VCaP (cell line): Measurements from ENCODE around the gene CASQ2.

Experiments used
- H3K27ac ChIP-seq: fragments of 450-650 bp; 2 replicates; pipeline ENCODE4 v1.5.1; 2017
- TF ChIP-seq, protein P1 (sequence below): fragments of 450-650 bp; conservative IDR thresholded peaks from 2 replicates; pipeline ENCODE4 v1.5.1; 2017; ENCODE audit warnings: mild to moderate bottlenecking, moderate library complexity

CASQ2 gene

DNA sequence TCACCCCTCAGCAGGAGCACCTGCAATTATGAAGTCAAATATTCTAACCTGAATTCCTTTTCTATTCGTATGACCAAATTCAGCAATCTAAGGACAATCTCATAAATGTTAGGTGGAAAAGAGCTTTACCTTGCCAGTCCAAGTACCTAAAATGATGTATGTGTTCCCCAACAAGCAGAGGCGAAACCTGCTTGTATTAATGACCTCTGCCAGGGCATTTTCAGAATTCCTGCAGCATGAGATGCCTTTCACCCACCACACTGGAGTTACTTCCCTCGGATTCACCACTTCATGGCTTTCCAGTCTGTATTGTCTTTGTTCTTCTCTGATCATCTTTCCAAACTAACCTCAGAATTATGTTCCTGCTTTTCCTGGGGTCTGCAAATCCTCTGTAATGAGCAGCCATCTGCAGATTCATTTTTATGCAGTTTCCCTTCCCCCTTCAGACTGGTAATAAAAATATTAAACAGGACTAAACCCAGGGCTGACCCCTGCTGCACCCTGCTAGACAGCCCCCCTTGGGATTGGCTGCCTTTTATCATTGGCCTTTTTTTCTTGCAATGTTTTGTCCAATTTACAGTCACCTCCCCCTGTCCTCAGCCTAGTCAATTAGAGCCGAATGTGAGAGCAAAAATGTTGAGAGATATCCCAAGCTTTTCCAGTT is 26.6 kb upstream of the CASQ2 start:
- TF ChIP-seq, protein P1, sequence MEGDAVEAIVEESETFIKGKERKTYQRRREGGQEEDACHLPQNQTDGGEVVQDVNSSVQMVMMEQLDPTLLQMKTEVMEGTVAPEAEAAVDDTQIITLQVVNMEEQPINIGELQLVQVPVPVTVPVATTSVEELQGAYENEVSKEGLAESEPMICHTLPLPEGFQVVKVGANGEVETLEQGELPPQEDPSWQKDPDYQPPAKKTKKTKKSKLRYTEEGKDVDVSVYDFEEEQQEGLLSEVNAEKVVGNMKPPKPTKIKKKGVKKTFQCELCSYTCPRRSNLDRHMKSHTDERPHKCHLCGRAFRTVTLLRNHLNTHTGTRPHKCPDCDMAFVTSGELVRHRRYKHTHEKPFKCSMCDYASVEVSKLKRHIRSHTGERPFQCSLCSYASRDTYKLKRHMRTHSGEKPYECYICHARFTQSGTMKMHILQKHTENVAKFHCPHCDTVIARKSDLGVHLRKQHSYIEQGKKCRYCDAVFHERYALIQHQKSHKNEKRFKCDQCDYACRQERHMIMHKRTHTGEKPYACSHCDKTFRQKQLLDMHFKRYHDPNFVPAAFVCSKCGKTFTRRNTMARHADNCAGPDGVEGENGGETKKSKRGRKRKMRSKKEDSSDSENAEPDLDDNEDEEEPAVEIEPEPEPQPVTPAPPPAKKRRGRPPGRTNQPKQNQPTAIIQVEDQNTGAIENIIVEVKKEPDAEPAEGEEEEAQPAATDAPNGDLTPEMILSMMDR: no peak
- H3K27ac ChIP-seq: no peak overlapping the region

DNA sequence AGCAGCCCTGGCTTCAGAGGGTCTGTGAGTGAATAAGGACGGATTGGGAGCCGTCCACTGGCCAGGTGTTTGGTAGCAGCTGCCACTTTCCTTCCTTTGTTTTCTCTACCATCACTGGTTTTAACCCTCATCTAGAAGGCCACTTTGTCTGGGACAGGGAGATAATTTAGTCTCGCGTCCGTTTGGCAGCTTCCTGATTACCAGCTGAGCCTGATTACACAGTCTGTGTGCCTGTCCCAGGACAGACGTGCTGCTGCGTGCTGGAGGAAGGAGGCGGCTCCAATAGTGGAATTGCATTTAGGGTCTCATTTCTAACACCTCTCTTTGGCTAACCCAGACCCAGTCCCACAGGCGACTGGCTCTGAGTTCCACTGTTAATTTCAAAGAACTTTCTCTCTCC is 24.6 kb upstream of the CASQ2 start:
- H3K27ac ChIP-seq: no peak overlapping the region
- TF ChIP-seq, protein P1: no peak

DNA sequence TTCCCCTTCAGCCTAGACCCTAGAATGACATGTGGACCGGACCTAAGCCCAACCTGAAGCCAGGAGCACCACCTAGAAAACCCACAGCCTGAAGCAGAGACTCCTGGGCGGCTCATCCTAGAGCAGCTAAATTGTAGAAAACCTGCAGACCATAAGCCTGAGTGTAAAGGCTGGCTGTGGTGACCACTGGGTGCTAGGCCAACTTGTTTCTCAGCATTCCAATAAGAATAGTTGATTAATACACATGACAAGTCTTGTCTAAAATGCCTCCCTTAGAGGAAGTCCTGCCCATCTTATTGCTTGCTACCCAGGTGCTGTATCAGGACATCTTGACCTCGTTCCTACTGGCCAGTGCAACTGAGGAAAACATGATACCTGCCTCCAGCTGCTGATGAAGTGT is 23.3 kb upstream of the CASQ2 start:
- no peak overlapping the region for H3K27ac ChIP-seq
- TF ChIP-seq, protein P1: no peak

DNA sequence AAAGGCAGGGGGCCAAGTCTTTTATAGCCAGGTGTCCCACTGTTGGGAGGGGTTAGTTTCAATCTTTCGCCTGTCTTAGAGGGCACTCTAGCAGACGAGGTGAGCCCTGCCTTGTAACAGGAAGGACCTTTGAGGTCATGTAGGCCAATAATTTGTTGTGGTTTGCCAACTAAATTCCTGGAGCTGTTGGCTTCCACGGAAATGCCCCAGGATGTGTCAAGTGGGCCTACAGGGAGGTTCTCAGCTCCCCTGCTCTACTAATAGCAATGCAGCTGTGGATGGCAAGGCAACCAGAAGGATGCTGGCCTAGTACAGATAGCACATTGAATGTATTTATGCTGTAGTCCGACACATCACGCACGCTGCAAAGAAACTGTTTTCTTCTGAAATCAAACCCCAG is 22.3 kb upstream of the CASQ2 start:
- no peak overlapping the region for H3K27ac ChIP-seq
- TF ChIP-seq, protein P1: no peak

DNA sequence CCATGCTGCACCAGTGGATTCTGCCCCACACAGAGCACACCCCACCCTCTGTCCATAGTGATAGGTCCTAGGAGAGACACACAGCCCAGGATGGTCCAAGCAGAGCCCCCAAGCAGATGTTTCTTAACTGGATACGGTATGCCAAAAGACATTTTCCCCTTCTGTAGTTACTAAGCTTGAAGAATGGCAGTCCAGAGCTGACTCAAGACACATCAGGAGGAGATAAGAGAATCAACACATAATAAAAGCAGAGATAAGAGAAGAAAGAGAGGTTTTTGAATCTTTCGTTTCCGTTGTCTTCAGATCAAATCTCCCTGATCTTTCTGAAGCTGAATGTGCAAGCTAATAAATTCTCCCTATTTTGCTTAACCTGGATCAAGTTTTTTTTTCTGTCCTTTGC is 21.8 kb upstream of the CASQ2 start:
- H3K27ac ChIP-seq: no peak overlapping the region

DNA sequence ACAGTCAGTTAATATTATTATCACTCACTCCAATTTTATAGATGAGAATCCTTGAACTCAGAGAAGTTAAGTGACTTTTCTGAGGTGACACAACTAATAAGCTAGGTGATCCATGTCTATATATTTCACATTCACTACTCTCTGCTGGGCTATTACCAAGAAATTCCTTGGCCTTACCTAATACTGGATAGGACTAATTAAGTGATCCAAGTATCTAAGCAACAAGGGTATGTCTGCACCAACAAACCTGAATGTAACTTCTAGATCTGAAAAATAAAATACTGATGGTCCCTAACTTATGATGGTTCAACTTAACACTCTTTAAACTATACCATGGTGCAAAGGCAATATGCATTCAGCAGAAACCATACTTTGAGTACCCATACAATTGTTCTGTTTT is 14.8 kb upstream of the CASQ2 start:
- TF ChIP-seq, protein P1: no peak
- no peak overlapping the region for H3K27ac ChIP-seq

More for the DNA sequence above, 21.8 kb upstream of the CASQ2 start:
- TF ChIP-seq, protein P1: no peak

DNA sequence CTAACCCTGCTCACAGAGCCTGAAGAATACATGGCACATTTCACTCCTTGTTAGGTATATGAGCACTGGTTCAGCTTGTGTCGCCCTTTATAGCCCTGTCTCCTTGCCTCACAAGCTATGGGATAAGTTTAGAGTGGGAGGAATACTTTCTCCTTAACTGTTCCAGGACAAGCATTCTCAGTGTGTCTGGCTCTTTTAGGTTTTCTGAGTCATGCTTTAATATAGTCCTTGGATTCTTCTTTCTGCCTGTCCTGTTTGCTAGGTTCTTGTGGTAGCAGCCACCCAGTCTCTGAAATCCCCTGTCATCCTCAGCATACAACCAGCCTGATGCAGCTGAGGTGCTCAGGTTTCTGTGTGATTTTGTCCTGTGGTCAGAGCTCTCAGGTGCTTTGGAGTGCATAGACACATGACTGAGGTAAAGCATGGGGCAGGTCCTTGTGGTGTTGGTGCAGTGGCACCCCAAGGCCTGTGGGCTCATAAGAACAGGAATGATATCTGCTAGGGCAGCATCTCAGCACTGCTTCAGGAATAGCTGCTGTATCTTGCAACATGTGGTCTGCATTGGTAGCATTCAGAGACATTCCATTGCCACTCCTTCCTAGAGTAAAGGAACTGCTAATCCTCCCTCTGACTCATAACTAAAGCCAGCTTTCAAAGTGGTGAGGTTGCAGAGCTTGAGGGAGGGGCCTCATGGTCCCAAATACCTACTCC is 14.2 kb upstream of the CASQ2 start:
- TF ChIP-seq, protein P1: no peak
- H3K27ac ChIP-seq: no peak overlapping the region
